ENCODE data around the gene ZNF236. TPM values are rescaled to one million over a fixed set of nuclear protein-coding genes. Genes with fewer than 3 reads are reported as not detected.
"Not testable (repeated sequence)": the region's sequence is repeated elsewhere in the genome, so short reads cannot be mapped to it uniquely, and the experiment has no call there.

ZNF236 gene
- polyA plus RNA-seq (2012; ENCODE audit: insufficient read depth, insufficient read length): 7.0 TPM

- peak; percentile 57 for DNase-seq (ENCODE audit: low read depth, low spot score)
- peak within 1 kb of the TSS; percentile 94 for H3K4me3 ChIP-seq (ENCODE audit: low read length)
Measured at GRCh38 chr18:76822506-76823160, at the start of gene ZNF236. Gene ZNF236 (plus strand): TSS chr18:76822557. CDS start chr18:76822608, 51 bp downstream.

GRCh38 chr18:76772665-76773064, 49.7 kb upstream of the ZNF236 start:
- H3K4me3 ChIP-seq (ENCODE audit: low read length): no peak overlapping the region
- DNase-seq (ENCODE audit: low read depth, low spot score): no peak

GRCh38 chr18:76777036-76777435, 45.3 kb upstream of the ZNF236 start:
- H3K4me3 ChIP-seq (ENCODE audit: low read length); DNase-seq (ENCODE audit: low read depth, low spot score): not testable (repeated sequence)

- DNase-seq (ENCODE audit: low read depth, low spot score): no peak
Measured at GRCh38 chr18:76783786-76784484, 38.4 kb upstream of the ZNF236 start.

DNA sequence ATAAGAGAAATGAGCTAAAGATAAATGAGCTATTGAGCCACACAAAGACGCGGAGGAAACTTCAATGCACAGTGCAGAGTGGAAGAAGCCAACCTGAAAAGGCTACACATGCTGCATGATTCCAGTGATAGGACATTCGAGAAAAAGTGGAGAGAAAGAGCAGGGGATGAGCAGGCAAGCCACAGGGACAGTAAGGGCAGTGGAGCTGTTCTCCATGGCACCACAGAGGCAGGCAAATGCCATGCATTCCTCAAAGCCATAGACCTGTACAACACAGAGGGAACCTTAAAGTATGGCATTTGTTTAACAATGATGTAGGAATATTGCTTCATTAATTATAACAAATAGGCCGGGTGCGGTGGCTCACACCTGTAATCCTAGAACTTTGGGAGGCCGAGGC, 36.5 kb upstream of the ZNF236 start:
- no peak for DNase-seq (ENCODE audit: low read depth, low spot score)
- no peak overlapping the region for H3K4me3 ChIP-seq (ENCODE audit: low read length)

More at GRCh38 chr18:76783786-76784484, 38.4 kb upstream of the ZNF236 start:
- H3K4me3 ChIP-seq (ENCODE audit: low read length): no peak overlapping the region

- no peak for DNase-seq (ENCODE audit: low read depth, low spot score)
- no peak overlapping the region for H3K4me3 ChIP-seq (ENCODE audit: low read length)
Measured at GRCh38 chr18:76788571-76789317, 33.6 kb upstream of the ZNF236 start.

DNA sequence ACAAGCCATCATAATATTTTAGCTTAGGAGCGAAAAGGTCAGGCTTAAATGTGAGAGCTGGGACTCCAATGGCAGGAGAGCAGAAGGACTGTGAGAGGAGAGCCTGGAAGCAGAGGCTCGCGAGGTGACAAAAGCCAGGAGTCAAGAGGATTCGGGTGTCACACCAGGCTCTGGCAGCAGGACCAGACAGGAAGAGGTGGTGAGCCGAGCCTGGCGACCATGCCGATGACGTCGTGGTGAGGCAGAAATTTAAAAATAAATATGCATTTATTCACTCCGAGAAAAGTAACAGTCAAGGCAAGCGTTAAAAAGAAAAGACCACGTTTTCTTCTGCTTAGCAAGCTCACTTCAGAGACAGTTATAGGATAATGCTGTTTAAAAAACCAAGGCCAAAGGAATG, 31.3 kb upstream of the ZNF236 start:
- H3K4me3 ChIP-seq (ENCODE audit: low read length): no peak overlapping the region

GRCh38 chr18:76791642-76792041, 30.7 kb upstream of the ZNF236 start:
- no peak overlapping the region for H3K4me3 ChIP-seq (ENCODE audit: low read length)
- DNase-seq (ENCODE audit: low read depth, low spot score): no peak

More for the DNA sequence above, 31.3 kb upstream of the ZNF236 start:
- DNase-seq (ENCODE audit: low read depth, low spot score): no peak

DNA sequence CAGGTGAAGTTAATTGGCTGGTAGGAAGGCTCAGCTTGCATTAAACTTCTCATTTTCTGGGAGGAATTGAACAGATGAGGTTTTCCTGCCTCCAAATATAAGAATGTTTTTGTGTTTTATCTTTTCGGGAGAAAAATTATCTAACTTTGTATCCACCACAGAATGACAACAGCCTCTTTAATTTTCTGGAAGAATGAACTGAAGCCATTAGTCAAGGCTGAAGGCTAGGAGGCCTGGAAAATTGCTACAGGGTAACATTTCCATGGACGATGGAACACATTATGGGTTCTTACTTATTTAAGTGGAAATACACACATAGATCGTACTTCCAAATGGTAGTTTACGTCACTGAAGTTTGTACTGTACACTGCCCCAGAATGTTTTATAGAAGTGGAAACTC, 28.0 kb upstream of the ZNF236 start:
- H3K4me3 ChIP-seq (ENCODE audit: low read length): no peak overlapping the region
- no peak for DNase-seq (ENCODE audit: low read depth, low spot score)

DNA sequence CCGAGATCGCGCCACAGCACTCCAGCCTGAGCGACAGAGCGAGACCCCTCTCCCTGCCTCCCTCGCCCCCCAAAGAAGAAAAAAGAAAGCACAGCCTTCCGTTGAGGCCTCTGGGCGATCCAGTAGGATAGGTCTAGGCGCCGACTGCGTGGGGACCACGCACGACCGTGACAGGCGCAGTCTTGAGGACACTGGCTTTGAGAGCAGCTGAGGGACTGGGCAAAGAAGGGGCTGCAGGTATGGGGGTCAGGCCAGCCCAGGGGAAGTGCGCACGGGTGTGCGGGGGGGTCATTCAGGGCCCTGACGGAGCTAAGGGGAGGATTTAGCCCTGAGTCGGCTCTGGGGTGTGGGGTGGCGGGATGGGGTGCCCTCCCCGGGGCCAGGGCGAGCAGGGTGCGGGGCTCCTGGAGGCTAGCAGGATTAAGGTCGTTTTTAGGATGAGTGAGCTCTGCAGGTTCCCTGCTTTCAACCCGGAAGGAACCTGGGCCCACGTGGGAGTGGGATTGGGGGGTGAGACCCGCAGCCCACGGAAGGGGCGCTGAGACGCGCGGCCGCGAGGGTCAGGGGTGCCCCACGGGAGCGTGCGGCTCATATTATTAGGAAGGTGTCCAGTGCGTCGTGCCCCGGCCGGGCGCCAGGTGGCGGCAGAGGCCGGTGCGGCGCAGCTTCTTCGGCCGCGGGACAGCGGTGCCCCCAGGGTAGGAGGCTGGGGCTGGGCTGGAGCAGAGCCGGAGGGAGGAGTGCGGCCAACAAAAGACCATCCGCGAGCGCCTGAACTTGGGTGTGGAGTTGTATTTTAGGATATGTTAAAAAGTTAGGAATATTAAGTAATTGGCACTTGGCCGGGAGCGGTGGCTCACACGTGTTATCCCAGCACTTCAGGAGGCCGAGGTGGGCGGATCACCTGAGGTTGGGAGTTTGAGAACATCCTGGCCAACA, 20.5 kb upstream of the ZNF236 start:
- no peak for DNase-seq (ENCODE audit: low read depth, low spot score)
- no peak overlapping the region for H3K4me3 ChIP-seq (ENCODE audit: low read length)

- DNase-seq (ENCODE audit: low read depth, low spot score): no peak
- H3K4me3 ChIP-seq (ENCODE audit: low read length): no peak overlapping the region; the same call in 1 of the 2 replicates
Measured at GRCh38 chr18:76803413-76803812, 18.9 kb upstream of the ZNF236 start.

- no peak overlapping the region; the same call in 1 of the 2 replicates for H3K4me3 ChIP-seq (ENCODE audit: low read length)
- DNase-seq (ENCODE audit: low read depth, low spot score): peak; percentile 58
Measured at GRCh38 chr18:76803814-76804213, 18.5 kb upstream of the ZNF236 start.

DNA sequence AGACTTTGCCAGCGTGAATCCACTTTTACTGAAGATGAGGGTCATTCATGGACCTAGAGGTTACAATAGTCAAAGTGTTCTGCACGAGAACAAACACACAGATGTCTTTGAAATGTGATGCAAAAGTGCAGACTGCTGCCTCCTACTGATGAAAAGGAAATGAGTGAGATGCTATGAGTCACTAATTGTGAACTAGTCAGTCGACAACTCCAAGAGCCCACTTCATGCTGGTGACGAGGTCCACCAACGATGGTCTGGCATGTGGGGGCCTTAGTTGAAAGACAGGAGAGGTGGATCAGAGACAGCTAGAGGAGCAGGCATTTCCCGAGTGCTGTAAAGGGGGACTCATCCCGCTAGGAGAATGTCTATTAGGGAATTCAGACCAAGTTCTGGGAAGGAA, 17.1 kb upstream of the ZNF236 start:
- no peak for DNase-seq (ENCODE audit: low read depth, low spot score)
- H3K4me3 ChIP-seq (ENCODE audit: low read length): no peak overlapping the region

- no peak for DNase-seq (ENCODE audit: low read depth, low spot score)
- no peak overlapping the region for H3K4me3 ChIP-seq (ENCODE audit: low read length)
Measured at GRCh38 chr18:76806301-76806700, 16.1 kb upstream of the ZNF236 start.

DNA sequence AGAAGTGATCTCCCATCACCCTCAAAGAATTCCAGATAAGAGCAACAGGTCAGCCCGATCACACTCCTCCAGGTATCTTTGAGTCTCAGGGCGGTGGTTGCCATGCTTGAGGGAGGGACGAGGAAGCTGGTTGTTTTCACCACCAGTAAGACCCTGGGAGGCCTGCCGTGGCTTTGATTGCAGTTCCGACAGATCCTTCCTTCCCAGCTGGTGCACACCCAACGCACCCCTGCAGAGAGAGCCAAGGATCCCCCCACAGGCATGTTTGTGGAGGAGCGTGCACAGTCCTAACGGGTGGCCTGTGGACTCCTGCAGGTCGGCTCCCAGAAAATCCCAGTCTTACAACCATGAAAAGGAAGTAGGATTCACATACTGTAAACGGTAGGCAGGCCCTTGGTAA, 13.8 kb upstream of the ZNF236 start:
- H3K4me3 ChIP-seq (ENCODE audit: low read length): no peak overlapping the region
- no peak for DNase-seq (ENCODE audit: low read depth, low spot score)

- H3K4me3 ChIP-seq (ENCODE audit: low read length); DNase-seq (ENCODE audit: low read depth, low spot score): not testable (repeated sequence)
Measured at GRCh38 chr18:76811530-76811929, 10.8 kb upstream of the ZNF236 start.

DNA sequence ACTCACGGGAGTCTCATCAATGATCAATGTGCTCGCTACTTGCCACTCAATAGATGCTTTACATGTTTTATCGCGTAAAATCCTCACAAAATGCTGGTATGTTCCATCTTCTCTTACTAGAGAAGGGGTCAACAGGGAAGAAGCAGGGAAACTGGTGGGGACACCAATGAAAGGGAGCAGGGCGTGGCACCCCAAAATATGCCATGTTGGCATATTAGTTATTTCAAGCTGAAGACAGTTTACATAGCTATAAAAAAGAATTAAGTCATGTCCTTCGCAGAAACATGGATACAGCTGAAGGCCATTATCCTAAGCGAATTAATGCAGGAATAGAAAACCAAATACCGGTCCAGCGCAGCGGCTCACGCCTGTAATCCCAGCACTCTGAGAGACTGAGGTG, 8.1 kb upstream of the ZNF236 start:
- no peak for DNase-seq (ENCODE audit: low read depth, low spot score)
- no peak overlapping the region for H3K4me3 ChIP-seq (ENCODE audit: low read length)

- DNase-seq (ENCODE audit: low read depth, low spot score): no peak
Measured at GRCh38 chr18:76816127-76816526, 6.2 kb upstream of the ZNF236 start.

More at GRCh38 chr18:76816127-76816526, 6.2 kb upstream of the ZNF236 start:
- H3K4me3 ChIP-seq (ENCODE audit: low read length): no peak overlapping the region

Data from Jurkat, Clone E6-1 (cell line).